Measurements from ENCODE around the gene SPOCD1.

SPOCD1 gene

DNA sequence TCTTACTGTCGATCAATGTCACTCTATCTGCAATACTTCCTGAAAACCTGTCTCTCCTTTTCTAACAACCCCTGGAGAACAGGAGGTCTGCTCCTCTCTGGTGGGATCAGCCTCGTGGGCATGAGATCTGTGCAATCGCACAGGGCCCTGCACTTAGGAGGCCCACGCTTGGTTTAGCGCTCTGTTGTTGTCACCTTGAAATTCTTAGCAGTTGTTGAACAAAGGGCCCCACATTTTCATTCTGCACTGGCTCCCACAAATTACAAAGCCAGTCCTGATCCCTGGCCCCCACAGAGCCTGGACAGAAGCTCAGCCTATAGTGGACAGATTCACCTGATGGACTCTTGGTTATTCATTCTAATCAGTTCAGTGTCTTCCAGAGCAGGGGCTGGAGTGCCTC, 18.6 kb downstream of the SPOCD1 start:
- Histone ChIP-seq H3K27me3 (ENCODE audit: control insufficient read depth, insufficient read depth, low read length) (no peaks in the 10 kb centered on the region), H3K36me3 (ENCODE audit: control insufficient read depth, insufficient read depth, low read length) (no peaks in the 10 kb centered on the region), H3K9ac (ENCODE audit: low read depth, low read length) (no peak overlapping the region), H3K9me3 (ENCODE audit: control insufficient read depth, insufficient read depth, low read length) (no peaks in the 10 kb centered on the region), H3K4me1 (ENCODE audit: control insufficient read depth, insufficient read depth, low read length) (peaks cover 6% of the 10 kb centered on the region), H3K4me3 (ENCODE audit: low read depth, low read length) (no peak overlapping the region)

DNA sequence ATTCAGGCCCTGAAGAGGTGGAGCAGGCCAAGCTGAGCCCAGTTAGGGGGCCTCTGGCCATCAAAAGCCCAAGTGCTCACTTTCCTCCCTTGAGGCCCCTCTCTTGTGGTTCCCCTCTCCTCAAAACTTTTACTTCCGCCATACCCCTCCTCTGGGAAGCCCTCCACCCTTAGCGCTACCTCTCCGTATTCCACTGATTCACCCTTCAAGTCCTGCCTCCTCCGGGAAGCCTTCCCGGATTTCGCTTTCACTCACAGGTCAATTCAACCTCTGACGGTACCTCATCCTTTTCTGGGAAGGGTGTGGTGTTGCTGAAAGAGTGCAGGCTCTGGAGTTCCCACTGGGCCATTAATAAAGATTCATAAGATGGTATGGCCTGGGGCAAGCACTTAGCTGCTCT, 19.1 kb downstream of the SPOCD1 start:
- H3K4me1 ChIP-seq (ENCODE audit: control insufficient read depth, insufficient read depth, low read length), result peaks cover 6% of the 10 kb centered on the region
- H3K9ac ChIP-seq (ENCODE audit: low read depth, low read length), result no peak overlapping the region
- no peak overlapping the region for H3K4me3 ChIP-seq (ENCODE audit: low read depth, low read length)
- H3K36me3 ChIP-seq (ENCODE audit: control insufficient read depth, insufficient read depth, low read length), result no peaks in the 10 kb centered on the region
- no peaks in the 10 kb centered on the region for H3K27me3 ChIP-seq (ENCODE audit: control insufficient read depth, insufficient read depth, low read length)
- no peaks in the 10 kb centered on the region for H3K9me3 ChIP-seq (ENCODE audit: control insufficient read depth, insufficient read depth, low read length)

DNA sequence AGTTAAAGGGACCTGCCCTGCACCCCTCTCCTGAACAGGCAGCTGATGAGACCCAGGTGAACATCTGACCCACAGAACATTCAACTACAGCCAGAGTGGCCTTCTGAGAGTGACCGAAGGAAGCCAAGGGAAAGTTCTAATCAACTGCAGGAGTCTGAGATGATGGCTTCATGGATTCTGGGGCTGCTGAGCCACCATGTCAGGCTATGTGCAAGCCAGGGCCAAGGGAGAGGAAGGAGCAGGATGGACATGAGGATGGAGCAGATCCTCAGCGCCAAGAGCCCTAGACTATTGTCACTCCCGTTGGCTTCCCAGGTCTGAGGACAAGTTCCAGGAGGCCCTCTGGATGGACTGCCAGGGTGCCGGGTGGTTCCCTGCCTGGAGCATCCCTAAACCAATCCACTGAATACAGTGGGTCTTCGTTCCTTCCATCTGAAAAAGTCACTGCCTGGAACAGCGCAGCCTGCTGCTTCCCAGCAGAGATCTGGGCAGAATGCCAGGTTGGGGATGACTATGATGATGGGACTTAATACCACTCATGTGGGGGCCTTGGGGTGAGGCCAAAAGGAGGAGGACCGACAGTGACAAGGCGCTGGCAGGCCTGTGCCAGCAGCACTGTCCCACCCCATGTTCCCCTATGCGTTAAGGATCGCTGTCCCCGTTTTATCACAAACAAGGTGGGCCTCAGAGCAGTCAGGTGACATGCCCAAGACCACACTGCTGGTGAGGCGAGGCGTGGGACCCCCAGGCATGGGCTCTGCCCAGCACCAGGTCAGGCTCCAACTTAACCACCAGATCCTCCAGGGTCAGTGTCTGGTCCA, 19.8 kb downstream of the SPOCD1 start:
- Histone ChIP-seq H3K4me1 (ENCODE audit: control insufficient read depth, insufficient read depth, low read length) (peaks cover 3% of the 10 kb centered on the region), H3K36me3 (ENCODE audit: control insufficient read depth, insufficient read depth, low read length) (no peaks in the 10 kb centered on the region), H3K27me3 (ENCODE audit: control insufficient read depth, insufficient read depth, low read length) (no peaks in the 10 kb centered on the region), H3K9me3 (ENCODE audit: control insufficient read depth, insufficient read depth, low read length) (no peaks in the 10 kb centered on the region), H3K4me3 (ENCODE audit: low read depth, low read length) (no peak overlapping the region), H3K9ac (ENCODE audit: low read depth, low read length) (no peak overlapping the region)

DNA sequence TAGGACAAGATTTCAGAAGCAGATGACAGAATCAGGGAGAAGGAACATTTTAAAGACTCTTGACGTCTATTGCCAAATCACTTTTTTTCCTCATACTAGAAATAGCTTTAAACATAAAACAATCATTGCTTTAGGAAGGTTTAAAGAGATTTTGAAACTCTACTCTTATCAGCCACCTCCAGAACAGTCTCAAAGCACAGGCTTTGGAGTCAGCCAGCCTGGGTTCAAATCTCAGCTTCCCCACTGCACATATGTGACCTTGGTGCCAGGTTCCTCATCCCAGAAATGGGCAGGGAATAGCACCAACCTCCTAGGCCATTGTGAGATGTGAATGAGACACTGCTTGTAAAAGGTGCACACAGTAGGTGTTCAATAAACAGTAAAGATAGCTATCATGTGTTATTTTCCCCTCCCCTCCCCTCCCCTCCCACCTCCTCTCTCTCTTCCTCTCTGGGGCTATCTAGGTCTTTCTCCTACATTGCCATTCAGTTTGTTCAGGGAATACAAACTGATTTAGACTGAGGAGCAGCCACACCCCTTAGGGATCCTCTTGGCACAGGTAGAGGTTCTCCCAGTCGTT, 20.6 kb downstream of the SPOCD1 start:
- H3K4me1 ChIP-seq (ENCODE audit: control insufficient read depth, insufficient read depth, low read length), result peaks cover 3% of the 10 kb centered on the region
- no peak overlapping the region for H3K9ac ChIP-seq (ENCODE audit: low read depth, low read length)
- H3K36me3 ChIP-seq (ENCODE audit: control insufficient read depth, insufficient read depth, low read length), result no peaks in the 10 kb centered on the region
- no peak overlapping the region for H3K4me3 ChIP-seq (ENCODE audit: low read depth, low read length)
- H3K27me3 ChIP-seq (ENCODE audit: control insufficient read depth, insufficient read depth, low read length), result no peaks in the 10 kb centered on the region
- no peaks in the 10 kb centered on the region for H3K9me3 ChIP-seq (ENCODE audit: control insufficient read depth, insufficient read depth, low read length)

DNA sequence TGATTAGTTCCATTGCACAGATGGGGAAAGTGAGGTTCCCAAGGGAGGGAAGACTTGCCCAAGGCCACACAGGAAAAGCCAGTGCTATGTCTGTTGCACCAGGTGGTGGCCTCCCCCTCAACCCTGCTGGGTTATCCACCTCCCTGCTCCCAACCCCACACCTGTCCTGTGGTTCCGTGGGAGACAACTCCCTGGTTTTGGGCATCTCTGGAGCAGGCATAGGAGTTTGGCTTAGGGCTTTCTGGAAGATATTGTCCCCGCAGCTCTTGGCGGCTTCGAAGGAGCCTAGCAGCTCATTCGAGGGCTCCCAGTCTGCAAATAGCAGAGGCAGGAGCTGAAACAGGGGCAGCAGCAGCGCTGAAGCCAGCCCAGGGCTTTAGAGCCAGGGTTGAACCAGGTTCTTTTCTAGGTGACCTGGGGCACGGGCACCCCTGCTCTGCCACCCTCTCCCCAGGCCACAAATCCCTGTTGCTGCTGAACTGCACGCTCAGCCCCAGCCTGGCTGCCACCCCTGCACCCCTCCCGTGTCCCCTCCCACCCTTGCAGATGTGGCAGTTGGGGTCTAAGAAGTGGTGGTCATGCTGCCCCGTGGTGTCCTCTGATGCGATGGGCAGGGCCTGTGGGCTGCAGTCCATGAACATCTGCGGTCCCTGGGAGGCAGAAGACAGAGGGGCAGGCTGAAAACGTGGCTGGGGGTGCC, 22.1 kb downstream of the SPOCD1 start:
- Histone ChIP-seq H3K9ac (ENCODE audit: low read depth, low read length) (no peak overlapping the region), H3K4me3 (ENCODE audit: low read depth, low read length) (no peak overlapping the region), H3K27me3 (ENCODE audit: control insufficient read depth, insufficient read depth, low read length) (no peaks in the 10 kb centered on the region), H3K9me3 (ENCODE audit: control insufficient read depth, insufficient read depth, low read length) (no peaks in the 10 kb centered on the region), H3K36me3 (ENCODE audit: control insufficient read depth, insufficient read depth, low read length) (no peaks in the 10 kb centered on the region), H3K4me1 (ENCODE audit: control insufficient read depth, insufficient read depth, low read length) (no peaks in the 10 kb centered on the region)

DNA sequence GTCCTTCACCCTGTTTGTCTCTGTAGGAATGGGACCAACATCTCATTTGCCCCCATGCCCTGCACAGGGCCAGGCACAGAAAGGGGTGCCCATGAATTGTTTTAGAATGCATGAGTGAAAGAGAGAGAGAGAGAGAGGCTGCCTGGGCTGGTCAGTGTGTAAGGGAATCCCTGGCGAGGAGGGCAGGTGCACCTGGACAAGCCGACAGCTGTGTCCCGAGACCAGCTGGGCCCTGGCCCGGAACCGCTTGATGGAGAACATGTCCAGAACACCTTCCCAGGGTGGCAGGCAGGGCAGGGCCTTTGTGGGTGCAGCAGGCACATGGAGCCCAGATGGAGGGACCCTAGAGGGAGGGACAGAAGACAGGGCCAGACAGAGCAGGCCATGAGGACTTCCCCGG, 22.7 kb downstream of the SPOCD1 start:
- no peak overlapping the region for H3K9ac ChIP-seq (ENCODE audit: low read depth, low read length)

DNA sequence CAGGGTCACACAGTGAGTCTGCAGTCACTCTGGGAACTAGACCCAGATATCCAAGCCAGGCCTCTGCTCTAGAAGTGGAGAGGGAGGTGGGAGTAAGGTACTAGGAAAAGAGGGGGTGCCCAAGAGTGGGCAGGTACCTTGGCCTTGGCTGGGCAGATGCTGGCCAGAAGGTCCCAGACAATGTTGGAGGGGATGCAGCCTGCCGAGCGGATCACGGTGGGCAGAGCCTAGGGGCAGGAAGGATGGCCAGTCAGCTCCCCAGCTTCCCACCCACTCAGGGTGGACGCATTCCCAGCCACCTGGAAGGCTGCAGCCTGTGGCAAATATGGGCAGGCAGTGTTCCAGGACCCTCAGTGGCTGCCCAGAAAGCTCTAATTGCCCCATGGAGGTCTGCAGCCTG, 23.3 kb downstream of the SPOCD1 start:
- Histone ChIP-seq H3K4me1 (ENCODE audit: control insufficient read depth, insufficient read depth, low read length) (peaks cover 3% of the 10 kb centered on the region), H3K36me3 (ENCODE audit: control insufficient read depth, insufficient read depth, low read length) (no peaks in the 10 kb centered on the region), H3K4me3 (ENCODE audit: low read depth, low read length) (no peak overlapping the region), H3K9me3 (ENCODE audit: control insufficient read depth, insufficient read depth, low read length) (no peaks in the 10 kb centered on the region), H3K9ac (ENCODE audit: low read depth, low read length) (no peak overlapping the region), H3K27me3 (ENCODE audit: control insufficient read depth, insufficient read depth, low read length) (no peaks in the 10 kb centered on the region)

More for the DNA sequence above, 22.7 kb downstream of the SPOCD1 start:
- no peak overlapping the region for H3K4me3 ChIP-seq (ENCODE audit: low read depth, low read length)
- H3K36me3 ChIP-seq (ENCODE audit: control insufficient read depth, insufficient read depth, low read length), result no peaks in the 10 kb centered on the region
- H3K27me3 ChIP-seq (ENCODE audit: control insufficient read depth, insufficient read depth, low read length), result no peaks in the 10 kb centered on the region
- H3K4me1 ChIP-seq (ENCODE audit: control insufficient read depth, insufficient read depth, low read length), result no peaks in the 10 kb centered on the region
- no peaks in the 10 kb centered on the region for H3K9me3 ChIP-seq (ENCODE audit: control insufficient read depth, insufficient read depth, low read length)

DNA sequence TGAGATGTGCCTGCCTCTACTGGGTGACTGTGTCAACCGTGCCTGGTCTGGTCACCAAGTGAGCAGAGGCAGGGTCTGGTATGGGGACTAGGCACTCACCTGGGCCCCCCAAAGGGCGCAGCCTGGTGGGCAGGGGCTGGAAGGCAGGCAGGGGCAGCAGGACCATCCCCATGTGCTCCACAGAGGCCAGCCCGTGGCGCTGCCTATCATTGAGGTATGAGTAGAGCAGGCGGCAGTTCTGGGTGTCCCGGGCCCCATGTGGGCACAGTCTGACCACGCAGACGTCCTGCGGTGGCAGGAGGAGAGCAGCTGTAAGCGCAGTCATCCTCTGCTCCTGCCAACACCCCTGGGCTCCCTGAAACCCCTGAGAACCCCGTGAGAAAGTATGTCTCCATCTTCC, 23.7 kb downstream of the SPOCD1 start:
- H3K4me3 ChIP-seq (ENCODE audit: low read depth, low read length), result no peak overlapping the region
- no peaks in the 10 kb centered on the region for H3K9me3 ChIP-seq (ENCODE audit: control insufficient read depth, insufficient read depth, low read length)
- no peaks in the 10 kb centered on the region for H3K27me3 ChIP-seq (ENCODE audit: control insufficient read depth, insufficient read depth, low read length)
- peaks cover 3% of the 10 kb centered on the region for H3K4me1 ChIP-seq (ENCODE audit: control insufficient read depth, insufficient read depth, low read length)
- no peaks in the 10 kb centered on the region for H3K36me3 ChIP-seq (ENCODE audit: control insufficient read depth, insufficient read depth, low read length)
- H3K9ac ChIP-seq (ENCODE audit: low read depth, low read length), result no peak overlapping the region

DNA sequence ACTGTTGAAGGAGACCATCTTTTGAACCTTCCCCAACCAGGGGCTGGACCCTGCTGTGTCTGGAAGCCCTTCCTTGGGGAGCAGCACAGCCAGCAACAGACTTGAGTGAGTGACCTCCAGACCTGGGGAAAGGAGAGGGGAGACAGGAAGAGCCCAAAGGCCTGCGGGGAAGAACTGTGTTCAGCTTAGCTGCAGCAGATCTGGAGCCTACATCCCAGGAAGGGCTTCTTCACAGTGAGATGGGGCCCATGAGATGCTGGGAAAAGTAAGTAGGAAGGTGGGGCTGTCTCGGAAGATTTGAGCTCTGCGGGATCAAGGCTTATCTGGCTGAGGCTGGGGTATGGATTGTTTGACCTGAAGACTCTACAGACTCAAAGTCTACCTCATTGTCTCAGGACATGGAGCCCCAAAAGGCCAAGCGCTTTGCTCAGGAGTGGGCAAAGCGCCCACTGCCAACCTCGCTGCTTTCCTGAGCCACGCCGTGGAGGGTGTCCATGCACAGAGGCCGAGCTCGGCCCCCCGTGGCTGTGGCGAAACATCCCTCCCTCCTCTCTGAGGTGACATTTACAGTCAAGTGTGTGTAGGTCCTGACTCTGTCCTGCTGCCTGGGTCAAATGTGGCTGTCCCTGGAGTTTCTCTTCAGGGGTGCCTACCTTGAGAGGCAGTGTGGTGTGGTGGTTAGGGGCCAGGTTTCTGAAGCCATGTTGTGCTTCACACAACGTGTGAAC, 24.5 kb downstream of the SPOCD1 start:
- Histone ChIP-seq H3K36me3 (ENCODE audit: control insufficient read depth, insufficient read depth, low read length) (no peaks in the 10 kb centered on the region), H3K9ac (ENCODE audit: low read depth, low read length) (no peak overlapping the region), H3K9me3 (ENCODE audit: control insufficient read depth, insufficient read depth, low read length) (no peaks in the 10 kb centered on the region), H3K4me3 (ENCODE audit: low read depth, low read length) (no peak overlapping the region), H3K27me3 (ENCODE audit: control insufficient read depth, insufficient read depth, low read length) (no peaks in the 10 kb centered on the region), H3K4me1 (ENCODE audit: control insufficient read depth, insufficient read depth, low read length) (peaks cover 3% of the 10 kb centered on the region)

DNA sequence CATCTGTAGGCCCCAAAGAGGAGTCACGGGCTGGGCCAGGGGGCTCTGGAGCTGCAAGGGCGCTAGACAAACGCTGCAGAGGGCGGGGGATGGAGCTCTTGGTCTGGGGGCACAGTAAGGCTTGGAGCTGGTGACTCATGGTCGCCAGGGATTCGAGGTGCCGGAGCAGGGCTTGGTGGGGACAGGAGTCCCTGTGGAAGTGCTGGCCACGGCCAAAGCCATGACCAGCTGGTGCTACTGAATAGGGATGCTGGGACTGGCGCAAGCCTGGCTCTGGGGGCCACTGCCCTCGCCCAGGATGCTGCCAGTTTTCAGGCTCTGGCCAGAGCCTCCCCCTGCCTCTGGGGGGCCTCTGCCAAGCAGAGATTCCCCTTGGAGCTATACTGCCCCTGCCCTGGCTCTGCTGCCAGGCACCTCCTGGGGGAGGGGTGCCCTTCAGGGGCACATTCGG, 25.2 kb downstream of the SPOCD1 start:
- peaks cover 3% of the 10 kb centered on the region for H3K4me1 ChIP-seq (ENCODE audit: control insufficient read depth, insufficient read depth, low read length)

DNA sequence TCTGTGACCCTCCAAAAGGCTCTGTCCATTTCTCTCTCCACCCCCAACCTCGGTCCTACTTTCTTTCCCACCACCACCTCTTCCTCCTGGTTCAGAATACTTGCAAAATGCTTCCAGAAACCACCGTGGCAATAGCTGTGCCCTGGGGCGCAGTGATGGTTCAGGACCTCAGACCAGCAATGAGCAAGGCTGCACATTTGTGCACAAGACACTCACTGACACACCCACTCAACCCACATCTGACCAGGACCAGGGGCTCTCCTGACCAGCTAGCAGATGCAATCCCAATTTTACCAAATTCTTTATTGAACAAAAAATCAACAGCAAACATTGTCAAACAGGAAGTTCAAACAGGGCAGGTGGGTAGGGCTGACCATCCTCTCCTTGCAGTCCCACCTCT, 25.7 kb downstream of the SPOCD1 start:
- no peak overlapping the region for H3K9ac ChIP-seq (ENCODE audit: low read depth, low read length)
- no peaks in the 10 kb centered on the region for H3K27me3 ChIP-seq (ENCODE audit: control insufficient read depth, insufficient read depth, low read length)
- H3K4me1 ChIP-seq (ENCODE audit: control insufficient read depth, insufficient read depth, low read length), result peaks cover 3% of the 10 kb centered on the region

More for the DNA sequence above, 25.2 kb downstream of the SPOCD1 start:
- no peaks in the 10 kb centered on the region for H3K27me3 ChIP-seq (ENCODE audit: control insufficient read depth, insufficient read depth, low read length)
- no peak overlapping the region for H3K4me3 ChIP-seq (ENCODE audit: low read depth, low read length)
- no peaks in the 10 kb centered on the region for H3K9me3 ChIP-seq (ENCODE audit: control insufficient read depth, insufficient read depth, low read length)
- H3K9ac ChIP-seq (ENCODE audit: low read depth, low read length), result no peak overlapping the region
- H3K36me3 ChIP-seq (ENCODE audit: control insufficient read depth, insufficient read depth, low read length), result no peaks in the 10 kb centered on the region

More for the DNA sequence above, 25.7 kb downstream of the SPOCD1 start:
- Histone ChIP-seq H3K36me3 (ENCODE audit: control insufficient read depth, insufficient read depth, low read length) (no peaks in the 10 kb centered on the region), H3K9me3 (ENCODE audit: control insufficient read depth, insufficient read depth, low read length) (no peaks in the 10 kb centered on the region), H3K4me3 (ENCODE audit: low read depth, low read length) (no peak overlapping the region)
